ENCODE results near the gene CDK6. TPM values are rescaled to one million over a fixed set of nuclear protein-coding genes. Genes with fewer than 3 reads are reported as not detected.
"Not testable (repeated sequence)": the region's sequence is repeated elsewhere in the genome, so short reads cannot be mapped to it uniquely, and the experiment has no call there.

CDK6 gene
- total RNA-seq, 3 donors from 2014 or later = 310 to 350 (median 347) TPM

DNA sequence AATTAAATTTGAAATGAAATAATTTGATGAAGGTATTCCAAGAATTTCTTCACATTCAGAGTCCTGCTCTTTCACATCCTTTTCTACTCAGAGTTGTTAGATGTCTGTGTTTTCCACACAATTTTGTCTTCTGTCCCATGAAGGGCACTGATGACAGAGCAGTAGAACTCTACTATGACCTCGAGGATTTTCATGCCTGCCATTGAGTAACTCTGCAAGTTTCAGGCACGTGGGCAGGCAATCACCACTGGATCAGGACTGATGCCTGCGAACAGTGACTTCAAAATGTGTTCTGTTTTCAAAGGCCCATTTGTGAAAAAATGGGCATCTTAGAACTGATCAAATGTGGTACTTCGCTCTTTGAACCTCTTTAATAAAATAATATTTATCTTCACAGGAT is 91.1 kb downstream of the CDK6 start:
- peaks cover 54% of the 10 kb centered on the region for H3K4me1 Mint-ChIP-seq (ENCODE audit: low read depth)
- DNase-seq = no peak
- peaks cover 50% of the 10 kb centered on the region for H3K36me3 Mint-ChIP-seq (ENCODE audit: insufficient read depth)
- H3K27me3 Mint-ChIP-seq (ENCODE audit: low read depth) = no peaks in the 10 kb centered on the region
- no peak overlapping the region for H3K4me3 Mint-ChIP-seq
- no peak for ATAC-seq
- peaks cover 9% of the 10 kb centered on the region for H3K9me3 Mint-ChIP-seq

DNA sequence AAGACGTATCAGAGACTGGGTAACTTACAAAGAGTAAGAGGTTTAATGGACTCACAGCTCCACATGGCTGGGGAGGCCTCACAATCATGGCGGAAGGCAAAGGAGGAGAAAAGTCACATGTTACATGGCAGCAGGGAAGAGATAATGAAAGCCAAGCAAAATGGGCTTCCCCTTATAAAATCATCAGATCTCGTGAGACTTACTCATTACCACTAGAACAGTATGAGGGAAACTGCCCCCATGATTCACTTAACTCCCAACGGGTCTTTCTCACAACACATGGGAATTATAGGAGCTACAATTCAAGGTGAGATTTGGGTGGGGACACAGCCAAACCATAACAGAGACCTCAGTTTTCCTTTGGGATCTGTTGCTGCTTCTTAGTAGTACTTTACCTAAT is 92.2 kb downstream of the CDK6 start:
- ATAC-seq = peak; percentile 18 to 37
- not testable (repeated sequence) for H3K27me3 Mint-ChIP-seq (ENCODE audit: low read depth); DNase-seq; H3K9me3 Mint-ChIP-seq; H3K4me3 Mint-ChIP-seq
- H3K36me3 Mint-ChIP-seq (ENCODE audit: insufficient read depth) = peaks cover 50% of the 10 kb centered on the region
- peaks cover 54% of the 10 kb centered on the region for H3K4me1 Mint-ChIP-seq (ENCODE audit: low read depth)

DNA sequence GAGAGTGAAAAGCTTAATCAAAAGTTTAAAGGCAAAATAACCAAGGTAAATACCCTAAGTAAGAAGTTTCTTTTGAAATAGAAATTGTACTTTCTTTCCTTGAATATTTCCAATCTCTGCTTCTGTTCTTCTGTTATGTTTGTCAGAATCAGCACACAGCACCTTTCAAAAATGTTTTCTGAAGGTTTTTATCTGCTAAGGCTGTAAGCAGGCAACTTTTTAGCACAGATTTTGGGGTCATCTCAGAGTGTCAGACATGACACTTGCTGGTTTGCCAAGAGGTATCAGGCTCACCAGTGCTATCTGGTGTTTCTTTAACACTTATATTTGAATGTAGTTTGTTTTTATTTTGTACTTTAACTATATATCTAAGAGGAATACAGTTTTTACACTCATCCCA is 94.2 kb downstream of the CDK6 start:
- Mint-ChIP-seq H3K4me1 (ENCODE audit: low read depth) (peaks cover 50% of the 10 kb centered on the region), H3K9me3 (peaks cover 9% of the 10 kb centered on the region), H3K4me3 (no peak overlapping the region), H3K36me3 (ENCODE audit: insufficient read depth) (peaks cover 48% of the 10 kb centered on the region), H3K27me3 (ENCODE audit: low read depth) (no peaks in the 10 kb centered on the region)
- no peak for ATAC-seq
- DNase-seq = no peak

DNA sequence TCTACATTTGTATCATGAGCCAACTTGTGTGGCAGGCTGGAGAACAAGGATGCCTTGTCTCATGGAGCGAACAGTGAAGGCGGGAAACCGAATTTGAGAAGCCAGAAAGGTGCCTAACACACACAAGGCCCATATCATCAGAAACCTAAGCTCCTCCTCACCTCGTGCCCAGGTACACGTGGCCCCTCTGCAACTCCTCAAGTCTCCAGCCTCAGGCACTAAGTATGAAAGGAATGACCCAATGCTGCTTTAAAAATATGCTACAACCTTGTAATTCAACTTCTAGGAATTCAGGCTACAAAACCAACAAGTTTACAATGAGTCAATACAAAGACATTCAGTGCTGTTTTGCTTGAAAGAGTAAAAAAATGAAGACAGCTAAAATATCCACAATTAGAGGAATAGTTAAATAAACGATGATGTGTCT is 95.7 kb downstream of the CDK6 start:
- Mint-ChIP-seq H3K36me3 (ENCODE audit: insufficient read depth) (peaks cover 51% of the 10 kb centered on the region), H3K4me1 (ENCODE audit: low read depth) (peaks cover 46% of the 10 kb centered on the region), H3K27me3 (ENCODE audit: low read depth) (no peaks in the 10 kb centered on the region), H3K4me3 (no peak overlapping the region), H3K9me3 (peaks cover 9% of the 10 kb centered on the region)
- DNase-seq (no peak), ATAC-seq (no peak)

DNA sequence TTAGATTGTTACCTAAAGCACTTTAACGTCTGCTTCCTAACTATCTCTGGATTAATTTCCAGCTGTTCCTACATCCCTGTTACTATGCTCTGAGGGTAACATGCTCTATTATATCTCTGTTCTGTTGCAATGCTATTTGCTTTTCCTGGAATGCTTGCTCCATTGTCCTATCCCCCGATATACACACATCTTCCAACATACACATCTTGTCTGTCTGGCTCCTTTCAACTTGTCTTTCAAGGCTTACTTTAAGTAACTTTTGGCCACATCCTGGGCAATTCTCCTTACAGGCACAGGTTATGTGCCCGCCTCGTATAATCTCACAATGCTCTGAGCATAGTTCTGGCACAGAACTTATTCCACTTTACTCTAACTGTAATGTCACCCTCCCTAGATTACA is 96.2 kb downstream of the CDK6 start:
- peaks cover 9% of the 10 kb centered on the region for H3K9me3 Mint-ChIP-seq
- H3K4me1 Mint-ChIP-seq (ENCODE audit: low read depth) = peaks cover 43% of the 10 kb centered on the region
- DNase-seq = no peak
- peaks cover 49% of the 10 kb centered on the region for H3K36me3 Mint-ChIP-seq (ENCODE audit: insufficient read depth)
- no peaks in the 10 kb centered on the region for H3K27me3 Mint-ChIP-seq (ENCODE audit: low read depth)
- no peak overlapping the region for H3K4me3 Mint-ChIP-seq
- no peak for ATAC-seq

DNA sequence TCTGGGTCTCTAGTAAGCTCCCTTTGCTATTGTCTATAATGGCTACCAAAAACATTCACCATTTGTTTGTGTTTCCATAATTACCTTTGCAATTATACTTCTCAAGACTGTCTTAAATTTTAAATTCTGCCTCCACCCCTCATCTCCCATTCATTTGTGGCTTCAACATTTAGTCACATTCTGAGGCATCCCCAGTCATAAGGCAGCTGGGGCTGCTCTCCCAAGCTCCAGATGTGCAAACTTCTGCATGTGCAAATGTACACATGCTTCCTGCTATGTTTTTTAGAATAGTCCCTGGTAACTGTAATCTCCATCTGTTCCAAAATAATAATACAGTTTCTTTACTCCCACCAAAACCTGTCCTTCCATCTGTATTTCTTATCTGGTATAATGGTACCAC is 97.3 kb downstream of the CDK6 start:
- no peak overlapping the region for H3K4me3 Mint-ChIP-seq
- peaks cover 52% of the 10 kb centered on the region for H3K36me3 Mint-ChIP-seq (ENCODE audit: insufficient read depth)
- ATAC-seq = no peak

DNA sequence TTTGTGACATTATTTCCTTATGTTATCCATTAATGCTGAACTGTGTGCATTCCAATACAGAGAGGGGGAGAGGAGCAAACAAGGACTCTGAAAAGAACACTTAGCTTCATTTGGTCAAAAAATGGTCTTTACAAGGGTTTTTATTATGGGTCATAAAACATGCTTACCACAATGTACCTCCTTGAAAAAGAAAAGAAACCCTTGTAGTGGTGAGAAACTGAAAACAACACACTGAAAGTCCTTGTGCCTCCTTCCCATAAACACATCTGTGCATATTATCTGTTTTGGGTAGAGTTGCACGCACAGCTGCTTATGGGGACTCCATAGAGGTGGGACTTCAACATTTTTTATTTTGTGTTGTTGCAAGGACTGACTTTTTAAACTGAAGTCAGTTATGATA is 98.7 kb downstream of the CDK6 start:
- no peak for DNase-seq
- H3K36me3 Mint-ChIP-seq (ENCODE audit: insufficient read depth) = peaks cover 47% of the 10 kb centered on the region
- peaks cover 3% of the 10 kb centered on the region for H3K9me3 Mint-ChIP-seq
- peak in 1 of 2 donors; percentile 46 for ATAC-seq
- peaks cover 39% of the 10 kb centered on the region for H3K4me1 Mint-ChIP-seq (ENCODE audit: low read depth)
- H3K4me3 Mint-ChIP-seq = no peak overlapping the region
- H3K27me3 Mint-ChIP-seq (ENCODE audit: low read depth) = no peaks in the 10 kb centered on the region

More for the DNA sequence above, 97.3 kb downstream of the CDK6 start:
- Mint-ChIP-seq H3K9me3 (peaks cover 8% of the 10 kb centered on the region), H3K4me1 (ENCODE audit: low read depth) (peaks cover 44% of the 10 kb centered on the region), H3K27me3 (ENCODE audit: low read depth) (no peaks in the 10 kb centered on the region)
- DNase-seq = no peak

DNA sequence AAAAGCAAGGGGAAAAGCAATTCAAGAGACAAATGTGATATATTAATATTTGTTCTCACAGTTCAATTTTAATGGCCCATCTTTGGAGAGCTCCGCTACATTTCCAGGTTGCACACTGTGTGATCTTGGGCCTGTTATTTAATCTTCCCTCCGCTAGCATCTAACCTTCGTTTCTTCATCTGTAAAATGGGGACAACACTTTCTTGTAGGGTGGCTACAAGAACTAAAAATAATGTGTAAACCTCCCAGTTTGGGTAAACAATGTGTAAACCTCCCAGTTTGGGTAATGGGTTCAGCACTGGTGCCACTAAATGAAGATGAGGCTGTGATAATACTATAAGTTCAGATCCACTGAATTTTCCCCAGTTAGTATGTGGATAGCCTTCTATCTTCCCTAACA is 99.5 kb downstream of the CDK6 start:
- H3K4me1 Mint-ChIP-seq (ENCODE audit: low read depth) = peaks cover 44% of the 10 kb centered on the region

DNA sequence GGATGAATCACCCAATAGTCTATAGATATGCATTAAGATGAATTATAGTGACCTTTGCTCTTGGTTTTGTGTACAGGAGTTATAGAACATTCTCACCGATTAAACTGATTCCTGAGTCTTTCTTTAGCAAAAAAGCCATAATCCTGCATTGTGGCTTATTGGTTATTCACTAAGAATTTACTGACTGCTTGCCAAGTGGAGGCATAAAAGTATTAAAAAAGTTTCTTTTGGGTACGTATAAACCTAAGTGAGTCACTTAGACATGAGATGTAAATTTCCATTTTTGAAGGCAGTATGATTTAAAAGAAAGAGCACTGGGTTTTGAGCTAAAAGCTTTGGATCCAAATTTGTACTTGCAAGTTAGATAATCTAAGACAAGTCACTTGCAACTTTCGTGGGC is 100.7 kb downstream of the CDK6 start:
- Mint-ChIP-seq H3K4me1 (ENCODE audit: low read depth) (peaks cover 49% of the 10 kb centered on the region), H3K4me3 (no peak overlapping the region), H3K9me3 (peaks cover 3% of the 10 kb centered on the region), H3K27me3 (ENCODE audit: low read depth) (no peaks in the 10 kb centered on the region), H3K36me3 (ENCODE audit: insufficient read depth) (peaks cover 49% of the 10 kb centered on the region)
- DNase-seq (no peak), ATAC-seq (no peak)

More for the DNA sequence above, 99.5 kb downstream of the CDK6 start:
- Mint-ChIP-seq H3K36me3 (ENCODE audit: insufficient read depth) (peaks cover 51% of the 10 kb centered on the region), H3K9me3 (peaks cover 3% of the 10 kb centered on the region), H3K4me3 (no peak overlapping the region), H3K27me3 (ENCODE audit: low read depth) (no peaks in the 10 kb centered on the region)
- ATAC-seq (no peak), DNase-seq (no peak)

DNA sequence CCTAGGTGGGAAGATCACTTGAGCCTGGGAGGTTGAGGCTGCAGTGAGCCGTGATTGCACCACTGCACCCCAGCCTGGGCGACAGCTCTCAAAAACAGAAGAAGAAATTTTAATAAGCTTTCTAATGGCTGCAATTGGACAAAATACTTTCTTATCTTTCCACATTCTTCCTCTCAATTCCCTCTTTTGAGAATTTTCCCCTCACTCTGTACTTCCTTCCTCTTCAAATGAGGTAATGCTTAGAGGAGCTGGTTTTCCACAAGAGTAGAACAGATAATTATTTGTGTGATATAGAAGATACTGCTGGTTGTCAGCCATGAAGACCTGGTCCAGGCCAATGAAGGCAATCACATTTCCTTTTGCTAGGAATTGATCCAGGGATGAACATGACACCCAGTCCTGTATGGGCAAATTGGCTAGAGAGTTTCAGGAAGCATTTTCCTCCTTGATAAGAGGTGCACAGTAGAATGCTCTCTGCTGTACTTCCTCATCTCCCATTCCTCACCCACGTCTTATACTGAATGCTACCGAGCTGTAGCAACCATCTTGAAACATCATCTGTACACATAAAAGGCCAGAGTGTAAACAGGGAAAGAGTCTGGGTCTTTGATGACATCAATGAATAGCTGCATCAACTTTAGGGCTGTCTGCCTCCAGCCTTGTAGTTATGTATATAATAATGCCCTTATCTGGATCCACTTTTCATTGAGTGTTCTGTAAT is 103.9 kb downstream of the CDK6 start:
- Mint-ChIP-seq H3K36me3 (ENCODE audit: insufficient read depth) (peaks cover 39% of the 10 kb centered on the region), H3K4me1 (ENCODE audit: low read depth) (peaks cover 53% of the 10 kb centered on the region), H3K4me3 (no peak overlapping the region)

DNA sequence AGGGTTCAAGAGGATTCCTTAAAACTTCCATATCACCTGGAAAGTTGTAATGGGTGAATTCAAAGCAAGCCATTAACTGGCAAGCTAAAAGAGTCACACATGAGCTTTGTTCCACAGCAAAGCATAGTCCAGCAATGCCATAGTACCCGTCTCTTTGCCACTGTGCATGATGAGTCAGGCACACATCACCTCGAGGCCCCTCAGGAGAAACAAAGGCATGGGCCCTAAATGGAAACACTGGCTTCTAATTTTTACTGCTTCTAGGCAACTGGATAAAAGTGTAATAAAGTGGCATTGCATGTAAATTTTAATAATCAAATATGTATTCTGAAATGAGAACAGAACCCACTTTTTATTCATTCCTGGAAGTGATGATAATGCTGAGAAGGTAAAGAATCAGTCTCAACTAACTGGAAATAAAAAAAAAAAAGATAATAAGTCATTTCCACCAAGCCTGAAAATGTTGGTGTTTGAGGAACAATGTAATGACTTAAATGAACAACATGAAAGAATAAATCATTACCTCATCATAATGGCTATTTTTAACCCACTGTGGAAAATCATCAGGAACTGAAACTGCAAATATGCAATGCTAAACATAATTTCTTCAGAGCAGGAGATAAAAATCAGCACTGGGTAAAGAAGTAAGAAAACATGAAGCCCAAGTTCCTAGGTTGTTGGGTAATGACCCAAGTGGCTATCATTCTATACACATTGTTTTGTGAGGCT is 104.9 kb downstream of the CDK6 start:
- DNase-seq (no peak), ATAC-seq (peak; percentile 74 to 77)
- Mint-ChIP-seq H3K4me1 (ENCODE audit: low read depth) (peaks cover 54% of the 10 kb centered on the region), H3K4me3 (peak overlapping the region; percentile 29), H3K9me3 (peaks cover 3% of the 10 kb centered on the region), H3K36me3 (ENCODE audit: insufficient read depth) (peaks cover 39% of the 10 kb centered on the region), H3K27me3 (ENCODE audit: low read depth) (no peaks in the 10 kb centered on the region)

More for the DNA sequence above, 103.9 kb downstream of the CDK6 start:
- Mint-ChIP-seq H3K27me3 (ENCODE audit: low read depth) (no peaks in the 10 kb centered on the region), H3K9me3 (peaks cover 3% of the 10 kb centered on the region)
- DNase-seq (no peak), ATAC-seq (no peak)

DNA sequence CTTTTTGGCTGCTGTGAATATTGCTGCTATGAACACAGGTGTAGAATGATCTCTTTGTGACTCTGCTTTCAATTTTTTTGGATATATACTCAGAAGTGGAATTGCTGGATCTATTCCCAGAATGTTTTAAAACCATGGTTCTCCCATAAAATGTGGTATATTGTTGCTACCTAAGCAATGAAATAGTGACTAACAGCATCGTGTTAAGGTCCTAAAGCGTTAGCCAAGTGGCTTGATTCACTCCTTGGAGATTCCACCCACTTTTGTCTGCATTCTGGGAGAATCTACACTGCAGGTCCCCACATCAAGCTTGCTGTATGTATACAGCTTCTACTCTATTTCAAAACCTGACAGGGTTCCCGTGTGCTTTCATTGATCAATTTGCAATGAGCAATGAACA is 105.6 kb downstream of the CDK6 start:
- H3K4me3 Mint-ChIP-seq = peak overlapping the region; percentile 29
- ATAC-seq (no peak), DNase-seq (no peak)
- H3K9me3 Mint-ChIP-seq = peaks cover 3% of the 10 kb centered on the region
- no peaks in the 10 kb centered on the region for H3K27me3 Mint-ChIP-seq (ENCODE audit: low read depth)
- H3K4me1 Mint-ChIP-seq (ENCODE audit: low read depth) = peaks cover 53% of the 10 kb centered on the region
- peaks cover 39% of the 10 kb centered on the region for H3K36me3 Mint-ChIP-seq (ENCODE audit: insufficient read depth)

DNA sequence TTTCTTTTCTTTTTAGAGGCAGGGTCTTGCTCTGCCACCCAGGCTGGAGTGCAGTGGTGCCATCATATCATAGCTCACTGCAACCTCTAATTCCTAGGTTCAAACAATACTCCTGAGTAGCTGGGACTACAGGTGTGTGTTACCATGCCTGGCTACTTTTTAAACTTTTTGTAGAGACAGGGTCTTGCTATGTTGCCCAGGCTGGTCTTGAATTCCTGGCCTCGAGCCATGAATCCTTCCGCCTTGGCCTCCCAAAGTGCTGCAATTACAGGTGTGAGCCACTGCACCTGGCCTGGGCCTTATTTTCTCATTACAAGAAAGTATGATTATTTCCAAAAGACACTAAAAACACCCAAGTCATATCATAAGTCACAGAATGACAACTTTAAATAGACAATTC is 106.6 kb downstream of the CDK6 start:
- peaks cover 53% of the 10 kb centered on the region for H3K4me1 Mint-ChIP-seq (ENCODE audit: low read depth)
- no peak for DNase-seq
- no peak for ATAC-seq
- peaks cover 46% of the 10 kb centered on the region for H3K36me3 Mint-ChIP-seq (ENCODE audit: insufficient read depth)
- no peaks in the 10 kb centered on the region for H3K27me3 Mint-ChIP-seq (ENCODE audit: low read depth)
- no peak overlapping the region for H3K4me3 Mint-ChIP-seq
- peaks cover 3% of the 10 kb centered on the region for H3K9me3 Mint-ChIP-seq

DNA sequence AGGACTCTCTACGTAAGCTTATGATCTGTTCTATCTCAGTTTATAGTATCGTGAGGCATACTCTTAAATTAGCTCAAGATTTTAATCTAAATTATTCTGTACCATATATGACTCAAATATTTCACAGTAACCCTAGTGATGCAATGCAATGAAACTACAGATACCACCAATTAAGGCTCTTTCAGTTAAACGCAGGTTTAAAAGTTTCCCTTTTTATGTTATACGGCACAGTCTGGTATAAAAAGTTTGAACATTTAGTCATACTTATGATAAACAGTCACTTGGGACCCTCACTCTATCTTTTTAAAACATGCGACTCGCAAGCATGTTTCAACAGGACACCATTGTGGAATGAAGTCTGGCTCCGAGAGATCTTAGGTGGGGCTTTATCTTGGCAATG is 107.2 kb downstream of the CDK6 start:
- no peak overlapping the region for H3K4me3 Mint-ChIP-seq

DNA sequence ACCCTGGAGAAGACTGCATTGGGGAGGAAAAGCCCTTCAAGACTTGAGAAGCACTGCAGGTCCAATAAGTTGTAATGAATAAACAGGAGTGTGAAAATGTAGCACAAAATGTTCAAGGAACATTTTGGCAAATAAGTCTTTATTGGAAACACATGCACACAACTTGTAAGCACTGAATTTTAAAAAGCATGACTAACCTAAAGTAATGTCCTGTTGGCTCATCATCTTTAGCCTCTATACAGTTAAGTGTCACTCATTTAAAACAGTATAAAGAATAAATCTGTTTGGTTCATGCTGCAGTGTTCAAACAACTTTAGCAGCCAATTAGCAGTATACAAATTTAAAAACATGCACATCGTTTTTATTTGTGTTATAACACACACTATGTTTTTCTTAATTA is 108.6 kb downstream of the CDK6 start:
- no peaks in the 10 kb centered on the region for H3K9me3 Mint-ChIP-seq
- no peaks in the 10 kb centered on the region for H3K27me3 Mint-ChIP-seq (ENCODE audit: low read depth)
- peaks cover 54% of the 10 kb centered on the region for H3K36me3 Mint-ChIP-seq (ENCODE audit: insufficient read depth)
- DNase-seq (no peak), ATAC-seq (no peak)
- H3K4me3 Mint-ChIP-seq = no peak overlapping the region
- H3K4me1 Mint-ChIP-seq (ENCODE audit: low read depth) = peaks cover 52% of the 10 kb centered on the region

More for the DNA sequence above, 107.2 kb downstream of the CDK6 start:
- ATAC-seq (peak; percentile 63 to 65), DNase-seq (no peak)
- peaks cover 45% of the 10 kb centered on the region for H3K36me3 Mint-ChIP-seq (ENCODE audit: insufficient read depth)
- H3K4me1 Mint-ChIP-seq (ENCODE audit: low read depth) = peaks cover 51% of the 10 kb centered on the region
- H3K9me3 Mint-ChIP-seq = peaks cover 3% of the 10 kb centered on the region
- H3K27me3 Mint-ChIP-seq (ENCODE audit: low read depth) = no peaks in the 10 kb centered on the region

All from activated T-cell treated with anti-CD3 and anti-CD28 coated beads, Interleukin-2, amount 50 U/mL, for 4 hours (primary cell).